DMS53 treated with DMSO at 0.1 percent for 48 hours (cell line): Measurements from ENCODE around the gene ATF5.

Experiments used
- DNase-seq: peaks from one replicate; lab custom pipeline; 2025; ENCODE audit not compliant: unreplicated experiment; lab: John Stamatoyannopoulos, UW

ATF5 gene, protein sequence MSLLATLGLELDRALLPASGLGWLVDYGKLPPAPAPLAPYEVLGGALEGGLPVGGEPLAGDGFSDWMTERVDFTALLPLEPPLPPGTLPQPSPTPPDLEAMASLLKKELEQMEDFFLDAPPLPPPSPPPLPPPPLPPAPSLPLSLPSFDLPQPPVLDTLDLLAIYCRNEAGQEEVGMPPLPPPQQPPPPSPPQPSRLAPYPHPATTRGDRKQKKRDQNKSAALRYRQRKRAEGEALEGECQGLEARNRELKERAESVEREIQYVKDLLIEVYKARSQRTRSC

DNA sequence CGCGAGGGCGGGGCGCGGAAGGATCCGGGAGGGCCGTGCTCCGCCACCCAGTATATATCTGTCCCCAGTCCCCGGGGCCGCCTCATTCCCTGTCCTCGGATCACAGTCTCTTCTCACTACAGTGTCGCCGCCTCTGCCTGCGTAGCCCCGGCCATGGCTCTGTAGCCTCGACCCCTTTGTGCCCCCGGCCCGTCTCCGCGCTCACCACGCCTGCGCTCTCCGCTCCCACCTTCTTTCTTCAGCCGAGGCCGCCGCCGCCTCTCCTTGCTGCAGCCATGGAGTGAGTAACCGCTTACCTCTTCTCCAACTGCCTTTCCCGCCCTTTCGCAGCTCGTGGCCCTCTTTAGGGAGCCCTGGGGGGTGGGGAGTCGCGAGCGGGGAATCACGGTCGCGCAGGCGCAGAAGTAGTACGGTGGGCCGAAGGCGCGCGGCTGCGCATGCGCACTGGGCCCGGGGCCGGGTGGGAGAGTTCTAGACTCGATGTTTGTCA lies at the start of gene ATF5, which contains the start of gene NUP62:
ATF5 (plus strand) TSS at position 85 of the 490 bp plus-strand sequence. CDS start 1,646 bp downstream, outside the sequence.
NUP62 (minus strand) TSS at position 384 of the 490 bp plus-strand sequence. CDS start 19,697 bp downstream, outside the sequence.
- peak; percentile 72 for DNase-seq

DNA sequence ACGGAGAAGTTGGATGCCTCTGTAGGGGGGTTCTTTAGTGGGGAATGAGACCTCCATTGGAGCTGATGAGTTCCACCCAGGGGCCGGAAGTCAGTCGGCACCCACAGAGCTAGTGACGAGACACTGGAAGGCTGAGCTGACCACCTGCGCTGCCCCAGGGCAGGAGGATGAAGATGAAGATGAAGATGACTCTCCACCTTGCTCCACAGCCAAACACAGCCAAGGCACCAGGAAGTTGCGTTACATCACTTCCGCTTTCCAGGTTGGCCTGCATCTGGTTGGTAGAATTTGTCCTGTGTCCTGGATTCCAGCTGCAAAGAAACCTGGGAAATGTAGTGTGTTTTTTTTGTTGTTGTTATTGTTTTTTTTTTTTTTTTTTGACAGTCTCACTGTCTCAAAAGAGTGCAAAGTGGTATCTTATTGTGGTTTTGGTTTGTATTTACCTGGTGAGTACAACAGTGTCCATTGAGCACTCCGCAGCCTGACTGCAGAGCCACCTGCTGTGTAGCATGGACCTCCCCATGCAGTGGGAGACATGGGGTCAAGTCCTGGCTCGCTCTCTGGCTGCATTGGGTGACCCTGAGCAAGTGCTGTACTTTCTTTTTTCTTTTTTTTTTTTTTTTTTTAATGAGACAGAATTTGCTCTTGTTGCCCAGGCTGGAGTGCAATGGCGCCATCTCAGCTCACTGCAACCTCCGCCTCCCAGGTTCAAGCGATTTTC lies 49.6 kb upstream of the ATF5 start:
- no peak for DNase-seq

DNA sequence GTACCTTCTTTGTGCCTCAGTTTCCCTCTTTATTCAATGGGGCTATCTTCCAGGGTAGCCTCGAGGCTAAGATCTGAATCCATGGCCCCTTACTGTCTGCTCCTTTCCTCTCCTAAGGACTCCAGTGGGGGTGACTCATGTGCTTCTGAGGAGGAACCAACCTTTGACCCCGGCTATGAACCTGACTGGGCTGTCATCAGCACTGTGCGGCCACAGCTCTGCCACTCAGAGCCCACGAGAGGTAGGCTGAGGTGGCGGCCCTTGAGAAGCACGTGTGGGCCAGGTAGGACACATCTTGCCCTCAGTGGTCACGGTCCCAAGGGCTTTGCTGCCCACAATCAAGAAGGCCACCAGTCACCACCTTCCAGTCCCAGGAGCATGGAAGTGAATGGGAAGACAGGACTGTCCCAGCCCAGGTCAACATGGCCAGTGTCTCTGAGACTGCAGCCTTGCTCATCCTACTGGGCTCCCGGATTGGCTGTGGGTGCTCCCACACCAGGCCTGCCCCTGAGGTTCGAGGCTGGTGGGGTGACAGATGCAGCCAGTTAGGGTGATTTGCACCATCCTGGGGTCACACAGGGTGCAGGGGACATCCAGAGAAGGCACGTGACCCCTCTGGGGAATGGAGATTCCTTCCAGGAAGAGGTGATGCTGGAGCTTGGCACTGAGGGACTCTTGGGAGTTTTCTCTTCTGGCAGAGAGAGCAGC lies 48.7 kb upstream of the ATF5 start:
- DNase-seq: no peak

DNA sequence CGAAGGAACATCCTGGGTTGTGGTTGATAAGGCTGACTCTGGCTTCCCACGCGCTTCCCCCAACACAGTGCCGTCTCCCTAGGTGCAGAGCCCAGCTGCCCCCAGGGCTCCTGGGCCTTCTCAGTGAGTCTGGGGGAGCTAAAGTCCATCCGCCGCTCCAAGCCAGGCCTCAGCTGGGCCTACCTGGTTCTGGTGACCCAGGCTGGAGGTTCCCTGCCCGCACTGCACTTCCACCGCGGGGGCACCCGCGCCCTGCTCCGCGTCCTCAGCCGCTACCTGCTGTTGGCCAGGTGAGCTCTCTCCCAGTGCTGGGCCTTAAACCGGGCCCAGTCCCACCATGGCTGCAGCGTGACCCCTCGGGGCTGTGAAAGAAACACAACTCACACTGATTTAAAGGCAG lies 47.8 kb upstream of the ATF5 start:
- DNase-seq: no peak

DNA sequence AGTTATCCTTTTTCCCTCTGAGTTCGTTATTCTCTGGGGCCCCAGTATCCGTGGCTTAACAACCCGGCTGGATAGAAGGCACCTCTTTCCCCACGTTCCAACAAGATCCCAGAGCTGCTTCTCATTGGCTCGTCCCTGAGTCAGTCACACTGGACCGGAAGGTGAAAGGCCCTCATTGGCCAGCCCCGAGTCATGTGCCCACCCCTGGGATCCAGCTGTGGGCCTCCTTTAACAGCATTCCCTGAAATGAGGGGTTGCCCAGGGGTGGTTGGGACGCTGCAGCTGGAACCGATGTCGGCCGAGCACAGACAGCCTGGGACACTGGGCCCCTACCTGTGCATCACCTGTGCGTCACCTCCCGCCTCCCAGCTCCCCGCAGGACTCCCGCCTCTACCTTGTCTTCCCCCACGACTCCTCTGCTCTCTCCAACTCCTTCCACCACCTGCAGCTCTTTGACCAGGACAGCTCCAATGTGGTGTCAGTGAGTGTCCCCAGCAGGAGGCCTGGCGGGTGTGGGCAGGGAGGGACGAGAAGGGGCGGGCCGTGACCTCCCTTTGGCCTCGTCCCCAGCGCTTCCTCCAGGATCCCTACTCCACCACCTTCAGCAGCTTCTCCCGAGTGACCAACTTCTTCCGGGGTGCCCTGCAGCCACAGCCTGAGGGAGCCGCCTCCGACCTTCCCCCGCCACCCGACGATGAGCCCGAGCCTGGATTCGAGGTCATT lies 47.2 kb upstream of the ATF5 start:
- DNase-seq: no peak

DNA sequence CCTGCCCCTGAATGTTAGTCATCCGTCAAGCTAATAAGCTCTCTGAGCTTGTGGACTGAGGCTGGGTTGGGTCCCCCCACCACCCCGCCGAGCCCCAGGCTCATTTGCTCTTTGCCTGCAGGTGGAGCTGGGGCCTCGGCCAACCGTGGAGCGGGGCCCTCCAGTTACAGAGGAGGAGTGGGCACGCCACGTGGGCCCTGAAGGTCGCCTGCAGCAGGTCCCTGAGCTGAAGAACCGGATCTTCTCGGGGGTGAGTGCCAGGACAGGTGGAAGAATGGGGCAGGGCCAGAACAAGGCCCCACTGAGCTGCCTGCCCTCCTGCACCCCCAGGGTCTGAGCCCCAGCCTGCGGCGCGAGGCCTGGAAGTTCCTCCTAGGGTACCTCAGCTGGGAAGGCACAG lies 46.4 kb upstream of the ATF5 start:
- DNase-seq: no peak

DNA sequence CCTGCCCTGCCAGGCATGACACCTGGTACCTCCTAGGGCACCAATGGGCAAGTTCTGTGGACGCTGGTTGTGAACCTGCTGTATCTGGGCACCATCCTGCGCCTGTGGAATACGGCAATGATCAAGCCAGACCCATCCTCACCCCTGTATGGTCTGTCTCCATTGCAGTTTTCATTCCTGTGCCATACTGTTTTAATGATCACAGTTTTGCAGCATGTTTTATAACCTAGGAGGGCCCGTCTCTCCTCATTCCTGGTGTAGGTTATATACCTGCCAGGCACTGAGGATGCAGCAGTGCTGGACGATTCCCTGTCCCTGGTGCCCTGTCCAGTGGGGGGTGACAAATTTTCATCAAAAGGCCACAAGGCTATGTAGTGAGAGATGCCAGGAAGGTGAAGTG lies 45.9 kb upstream of the ATF5 start:
- no peak for DNase-seq

DNA sequence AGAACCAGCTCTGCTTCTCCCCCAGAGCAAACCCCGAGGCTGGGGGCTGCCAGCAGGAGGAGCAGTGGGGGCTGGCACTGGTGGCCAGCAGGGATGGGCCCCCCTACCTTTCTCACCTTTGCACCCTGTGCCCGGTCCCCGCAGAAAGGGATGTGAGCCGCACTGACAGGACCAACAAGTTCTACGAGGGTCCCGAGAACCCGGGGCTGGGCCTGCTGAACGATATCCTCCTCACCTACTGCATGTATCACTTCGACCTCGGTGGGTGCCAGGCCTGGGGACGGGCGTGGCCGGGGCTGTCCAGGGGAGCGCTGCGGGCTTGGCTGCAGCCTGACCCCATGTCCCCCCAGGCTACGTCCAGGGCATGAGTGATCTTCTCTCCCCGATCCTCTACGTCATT lies 44.9 kb upstream of the ATF5 start:
- no peak for DNase-seq

DNA sequence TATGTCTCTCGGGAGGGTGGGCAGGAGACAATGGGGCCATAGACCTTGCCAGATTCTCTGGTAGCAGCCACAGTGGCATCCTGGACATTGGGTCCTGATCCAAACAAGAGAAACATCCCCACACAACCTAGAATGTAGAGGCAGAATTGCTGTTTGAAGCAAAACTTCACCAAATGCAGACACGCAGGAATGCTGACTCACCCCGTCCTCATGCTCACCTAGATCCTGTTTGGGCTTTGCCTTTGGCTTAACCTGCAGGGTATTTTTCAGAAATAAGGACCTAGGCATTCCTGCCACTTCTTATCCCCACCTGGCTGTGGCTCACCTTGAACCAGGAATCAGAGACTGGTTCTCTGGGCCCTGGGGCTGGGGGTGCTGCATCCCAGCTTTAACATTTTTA lies 44.2 kb upstream of the ATF5 start:
- no peak for DNase-seq

DNA sequence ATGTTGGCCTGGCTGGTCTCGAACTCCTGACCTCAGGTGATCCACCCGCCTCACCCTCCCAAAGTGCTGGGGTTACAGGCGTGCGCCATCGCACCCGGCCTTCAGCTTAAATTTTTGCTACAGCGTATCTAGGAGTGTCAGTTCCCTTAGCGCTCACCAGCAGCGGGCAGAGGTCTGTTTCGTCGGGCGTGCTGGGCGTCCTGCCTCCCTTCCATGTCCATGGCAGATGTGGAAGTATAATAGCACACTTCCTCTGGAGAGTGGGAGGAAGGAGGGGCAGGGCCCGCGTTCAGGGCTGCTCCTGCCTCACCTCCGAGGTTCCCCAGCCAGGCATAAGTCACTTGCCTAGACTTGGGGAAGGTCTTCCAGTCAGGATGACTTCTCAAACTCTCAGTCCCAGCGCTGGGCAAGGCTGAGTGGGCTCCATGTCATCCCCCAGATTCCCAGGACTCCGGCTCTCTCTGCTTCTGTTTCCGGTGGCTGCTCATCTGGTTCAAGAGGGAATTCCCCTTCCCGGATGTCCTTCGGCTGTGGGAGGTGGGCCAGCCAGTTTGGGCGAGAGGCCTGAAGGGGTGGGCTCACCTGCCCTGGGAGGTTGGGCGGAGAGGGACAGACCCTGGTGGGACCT lies 41.9 kb upstream of the ATF5 start:
- DNase-seq: peak; percentile 55

DNA sequence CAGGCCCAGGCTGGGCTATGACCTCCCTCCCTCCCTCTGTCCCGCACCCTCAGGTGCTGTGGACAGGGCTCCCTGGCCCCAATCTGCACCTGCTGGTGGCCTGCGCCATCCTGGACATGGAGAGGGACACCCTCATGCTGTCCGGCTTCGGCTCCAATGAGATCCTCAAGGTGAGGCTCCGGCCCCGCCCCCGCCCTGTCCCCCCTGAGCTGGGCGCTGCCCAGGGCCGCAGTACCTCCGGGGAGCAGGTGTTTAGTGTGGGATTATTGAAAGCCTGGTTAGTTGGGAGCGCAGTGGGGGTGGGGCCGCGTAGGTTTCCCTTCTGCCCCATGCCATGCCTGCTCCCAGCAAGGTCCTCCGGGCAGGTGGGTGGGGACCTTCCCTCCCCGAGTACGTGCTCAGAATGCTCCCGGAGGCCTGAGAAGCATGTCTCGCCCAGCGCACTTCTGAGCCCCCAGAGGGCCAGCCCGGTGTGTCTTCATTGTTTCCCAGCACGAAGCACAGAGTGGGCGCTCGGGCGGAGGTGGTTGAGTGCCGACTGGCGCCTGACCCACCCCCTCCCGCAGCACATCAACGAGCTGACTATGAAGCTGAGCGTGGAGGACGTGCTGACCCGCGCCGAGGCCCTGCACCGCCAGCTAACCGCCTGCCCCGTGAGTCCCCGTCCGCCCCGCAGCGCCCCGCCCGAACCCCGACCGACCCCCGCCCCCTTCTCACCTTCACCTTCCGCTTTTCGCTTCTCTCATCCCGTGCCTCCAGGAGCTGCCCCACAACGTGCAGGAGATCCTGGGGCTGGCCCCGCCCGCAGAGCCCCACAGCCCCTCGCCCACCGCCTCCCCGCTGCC lies 41.1 kb upstream of the ATF5 start:
- DNase-seq: peak; percentile 55

DNA sequence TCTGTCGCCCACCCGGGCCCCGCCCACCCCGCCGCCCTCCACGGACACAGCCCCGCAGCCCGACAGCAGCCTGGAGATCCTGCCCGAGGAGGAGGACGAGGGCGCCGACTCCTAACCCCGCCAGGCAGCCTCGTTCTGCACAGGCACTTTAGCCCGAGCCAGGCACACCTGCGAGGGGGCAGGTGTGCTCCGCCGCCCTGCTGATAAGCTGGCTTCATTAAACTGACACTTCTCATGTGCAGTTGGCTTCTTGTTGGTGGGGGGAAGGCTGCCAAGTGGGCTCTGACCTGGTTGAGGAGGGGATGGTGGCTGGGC lies 40.5 kb upstream of the ATF5 start:
- peak; percentile 12 for DNase-seq

DNA sequence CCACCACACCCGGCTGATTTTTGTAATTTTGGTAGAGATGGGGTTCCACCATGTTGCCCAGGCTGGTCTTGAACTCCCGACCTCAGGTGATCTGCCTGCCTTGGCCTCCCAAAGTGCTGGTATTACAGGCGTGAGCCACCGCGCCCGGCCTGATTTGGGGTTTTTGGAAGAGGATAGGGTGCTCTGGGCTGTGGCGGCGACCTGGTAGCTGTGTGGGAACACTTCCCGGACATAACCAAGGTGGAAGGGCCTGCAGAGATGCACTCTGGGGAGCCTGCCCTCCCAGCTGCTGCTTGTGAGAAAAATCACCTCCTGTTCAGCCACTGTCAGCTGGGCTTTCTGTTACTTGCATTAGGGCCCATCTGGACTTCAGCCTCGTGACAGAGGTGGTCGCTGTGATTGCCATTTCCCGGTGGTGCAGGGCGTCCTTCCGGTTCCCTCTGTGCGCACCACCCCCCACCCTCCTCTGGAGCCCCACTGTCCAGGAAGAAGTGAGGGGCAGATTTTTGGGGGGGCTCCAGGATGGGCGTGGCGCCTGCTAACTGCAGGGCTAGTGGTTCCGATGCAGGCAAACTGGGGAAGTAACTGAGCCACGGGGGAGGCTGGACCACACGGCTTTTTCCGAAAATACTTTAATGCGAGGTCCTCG lies 39.8 kb upstream of the ATF5 start:
- DNase-seq: no peak

DNA sequence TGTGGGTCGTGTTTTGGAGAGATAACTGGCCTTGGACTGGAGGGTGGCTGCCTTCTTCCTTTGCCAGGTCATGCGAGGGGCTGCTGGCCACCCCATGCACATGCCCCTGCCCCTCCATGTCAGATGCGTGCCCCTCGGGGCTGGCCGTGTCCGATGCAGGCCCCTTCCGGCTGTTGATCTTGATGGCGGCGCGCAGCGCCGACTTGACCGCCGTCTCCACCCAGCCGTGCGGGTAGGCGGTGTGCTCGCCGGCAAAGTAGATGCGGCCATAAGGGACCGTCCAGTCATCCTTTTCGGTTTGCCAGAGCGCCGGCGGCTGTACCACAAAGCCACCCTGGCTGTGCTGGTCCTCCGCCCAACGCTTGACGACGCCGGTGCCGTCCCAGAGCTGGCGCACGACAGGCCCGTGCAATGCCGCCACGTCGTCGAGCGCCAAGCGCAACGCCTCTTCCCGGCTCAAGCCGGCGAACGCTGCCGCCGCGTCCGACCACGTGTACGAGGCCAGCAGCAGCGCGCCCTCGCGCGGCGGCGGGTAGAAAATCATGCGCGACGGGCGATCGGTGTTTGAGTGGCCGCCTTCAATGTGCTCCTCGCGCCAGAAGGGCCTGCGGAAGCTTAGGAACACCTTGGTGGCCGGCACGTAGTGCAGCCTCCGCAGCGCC lies 39.2 kb upstream of the ATF5 start:
- DNase-seq: peak; percentile 72

DNA sequence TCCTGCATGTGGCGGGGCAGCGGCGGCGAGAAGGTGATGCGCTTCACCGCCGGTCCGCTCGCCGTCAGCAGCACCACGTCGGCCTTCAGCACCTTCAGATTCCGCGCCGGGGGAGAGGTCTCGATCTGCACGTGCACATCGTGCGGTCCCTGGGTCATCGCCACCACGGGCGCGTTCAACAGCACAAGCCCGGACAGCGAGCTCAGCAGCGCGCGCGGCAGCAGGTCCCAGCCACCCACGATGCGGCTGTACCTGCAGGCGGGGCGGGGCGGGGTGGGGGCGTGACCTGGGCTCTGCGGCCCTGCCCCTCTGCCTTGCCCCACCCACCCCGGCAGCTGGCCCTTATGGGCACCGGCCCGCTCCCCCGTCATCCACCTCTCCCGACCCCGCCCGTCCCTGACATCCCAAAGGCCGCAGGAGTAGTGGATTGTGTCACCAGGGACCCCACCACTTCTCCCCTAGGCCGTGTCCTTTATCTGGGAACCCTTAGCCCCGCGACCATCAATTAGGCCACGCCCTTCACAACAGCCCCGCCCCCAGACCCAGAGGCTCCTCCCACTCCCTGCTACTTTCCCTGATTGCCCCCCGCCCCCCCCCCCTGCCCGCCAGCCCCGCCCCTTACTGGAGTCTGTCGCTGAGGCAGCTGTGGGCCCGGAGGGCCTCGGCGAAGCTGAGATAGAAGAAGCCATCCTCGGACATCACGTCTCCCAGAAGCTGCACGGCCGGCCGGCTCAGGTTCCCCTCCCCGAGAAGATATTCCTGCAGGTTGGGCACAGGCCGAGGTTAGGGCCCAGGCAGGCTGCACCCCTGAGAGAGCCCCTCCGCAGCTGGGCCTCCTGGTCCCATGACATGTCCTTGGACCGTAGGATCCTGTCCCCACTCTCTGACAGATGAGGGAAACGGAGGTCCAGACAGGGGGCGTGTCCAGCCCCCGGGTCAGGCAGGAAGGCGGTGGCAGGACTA lies 38.4 kb upstream of the ATF5 start:
- peak; percentile 55 for DNase-seq

DNA sequence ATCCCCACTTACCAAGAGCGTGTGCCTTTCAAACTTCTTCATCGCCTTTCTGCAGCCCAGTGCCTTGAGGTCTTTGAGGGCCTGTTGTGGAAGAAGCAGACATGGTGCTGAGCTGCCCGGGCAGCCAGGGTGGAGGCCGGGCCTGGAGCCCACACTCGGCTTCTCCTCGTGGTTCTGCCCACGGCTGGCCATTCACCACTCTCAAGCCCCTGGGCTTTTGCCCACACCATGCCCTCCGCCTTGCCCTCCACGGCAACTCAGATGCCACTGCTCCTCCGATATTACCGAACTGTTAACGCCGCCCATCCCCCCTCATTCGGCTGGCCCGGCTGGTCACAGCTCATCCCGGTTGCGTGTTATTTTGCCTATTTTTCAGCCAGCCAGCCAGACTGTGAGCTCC lies 37.6 kb upstream of the ATF5 start:
- no peak for DNase-seq

DNA sequence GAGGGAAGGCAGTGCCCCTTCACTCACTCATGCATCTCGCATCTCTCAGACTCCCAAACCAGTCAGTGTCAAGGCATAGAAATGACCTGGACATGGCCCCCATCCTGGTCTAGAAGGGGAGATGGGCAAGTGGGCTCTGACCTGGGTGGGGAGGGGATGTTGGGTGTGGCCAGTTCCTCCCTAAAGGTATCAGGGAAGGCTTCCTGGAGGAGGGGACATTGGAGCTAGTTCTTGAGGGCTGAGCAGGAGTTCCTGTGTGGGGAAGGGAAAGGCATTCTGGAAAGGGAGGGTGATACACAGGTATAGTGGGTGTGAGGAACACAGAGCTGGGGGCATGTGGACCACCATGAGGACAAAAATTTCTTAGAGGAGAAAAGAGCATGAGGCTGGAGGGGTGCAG lies 36.3 kb upstream of the ATF5 start:
- no peak for DNase-seq
